NCI-H2081 treated with DMSO at 0.1 percent for 48 hours (cell line): ENCODE measurements around the gene PRTG.
"Not testable (repeated sequence)": the region's sequence is repeated elsewhere in the genome, so short reads cannot be mapped to it uniquely, and the experiment has no call there.

Source experiments
- DNase-seq: peaks from one replicate; lab custom pipeline; 2025; lab: John Stamatoyannopoulos, UW

The PRTG gene

GRCh38 chr15:55743729-55744655 is 1.0 kb upstream of the PRTG start:
- no peak for DNase-seq

- no peak for DNase-seq
Measured at GRCh38 chr15:55742498-55742926, 440 bp downstream of the PRTG start.

DNA sequence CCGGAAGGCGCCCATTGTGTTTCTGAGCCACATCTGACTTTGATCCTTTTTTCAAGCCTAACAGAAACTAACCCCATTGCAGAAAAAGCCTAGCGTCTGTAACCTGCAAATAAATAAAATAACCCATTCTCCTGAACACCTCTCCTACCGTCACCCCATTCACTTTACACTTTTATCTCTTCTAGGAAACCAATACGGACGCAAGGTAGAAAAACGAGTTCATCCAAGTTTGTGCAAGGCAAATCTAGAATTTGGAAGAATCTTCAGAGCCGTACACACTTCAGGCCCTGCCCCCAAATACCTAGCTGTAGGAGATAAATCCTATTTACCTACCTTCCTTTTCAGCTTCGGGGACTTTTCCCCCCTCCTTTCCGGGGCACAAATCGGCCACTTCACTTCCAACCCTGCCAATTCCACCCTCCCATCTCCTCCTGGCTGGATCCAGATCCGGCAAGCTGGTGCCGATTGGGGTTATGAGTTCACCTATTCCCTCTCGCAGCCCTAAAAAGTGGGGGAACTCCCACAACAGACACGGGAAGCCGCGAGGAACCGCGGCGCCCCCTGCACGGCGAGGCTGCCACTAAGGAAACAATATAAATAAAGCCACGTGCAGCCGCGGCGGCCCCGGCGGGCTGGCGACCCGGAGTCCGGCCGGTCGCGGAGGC is 987 bp downstream of the PRTG start:
- no peak for DNase-seq

DNA sequence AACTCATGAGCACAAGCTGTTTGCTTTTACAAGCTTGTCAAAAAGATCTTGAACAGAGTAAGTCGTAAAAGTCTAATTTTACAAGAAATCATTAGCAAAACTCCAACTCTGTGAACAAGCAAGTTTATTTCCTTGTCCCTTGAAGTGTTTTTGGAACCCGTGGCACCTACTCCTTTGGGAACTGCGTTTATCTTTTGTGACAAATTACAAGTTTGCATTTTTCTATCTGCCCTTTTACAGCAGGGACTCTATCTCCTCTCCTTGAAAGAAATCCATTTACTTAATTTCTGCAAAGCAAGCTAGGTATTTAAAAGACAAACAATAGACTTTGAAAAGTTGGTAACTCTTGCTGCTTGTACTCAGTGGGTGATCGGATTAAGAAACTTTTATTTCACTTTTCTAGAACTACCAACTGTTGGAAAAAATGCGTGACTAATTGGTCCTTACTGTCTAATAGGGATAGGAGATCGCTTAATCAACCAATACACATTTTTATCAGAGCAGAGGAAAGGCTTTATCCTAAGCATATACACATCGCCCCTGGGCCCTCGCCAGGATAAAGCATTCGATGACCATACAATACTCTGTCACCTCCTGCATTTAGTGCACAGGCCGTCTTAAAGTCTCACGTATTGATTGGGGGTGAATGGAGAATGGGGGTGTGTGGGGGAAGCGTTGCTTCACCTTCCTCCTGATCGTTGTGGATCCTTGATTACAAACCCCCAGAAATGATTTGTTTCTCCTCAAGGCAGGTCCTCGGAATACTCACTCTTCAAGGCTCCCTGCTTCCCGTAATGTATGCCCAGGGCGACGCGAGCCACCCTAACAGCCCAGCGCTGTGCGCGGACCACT is 1.7 kb downstream of the PRTG start:
- DNase-seq = no peak

DNA sequence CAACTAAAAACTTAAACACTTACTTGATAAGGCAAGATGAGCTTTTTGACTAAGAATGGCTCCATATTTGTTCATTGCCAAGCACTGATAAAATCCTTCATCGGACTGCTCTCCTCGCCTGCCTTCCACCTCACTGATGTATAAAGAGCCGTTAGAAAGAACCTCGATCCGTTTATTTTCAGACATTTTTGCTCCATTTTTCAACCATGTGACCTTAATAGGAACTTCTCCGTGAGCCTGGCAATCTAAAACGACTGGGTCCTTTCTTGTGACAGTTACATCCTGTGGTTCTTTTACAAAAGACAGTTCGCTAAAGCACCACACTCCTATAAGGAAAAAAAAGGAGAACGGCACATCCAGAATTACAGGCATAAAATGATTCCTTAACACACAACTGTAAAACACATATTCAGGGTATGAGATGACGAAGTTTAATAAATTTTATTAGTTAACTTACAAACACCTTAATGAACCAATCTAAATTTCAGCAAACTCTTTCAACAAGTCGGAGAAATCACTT is 2.5 kb downstream of the PRTG start:
- no peak for DNase-seq

- no peak for DNase-seq
Measured at GRCh38 chr15:55739641-55740040, 3.3 kb downstream of the PRTG start.

GRCh38 chr15:55738715-55739114 is 4.2 kb downstream of the PRTG start:
- DNase-seq = no peak

DNA sequence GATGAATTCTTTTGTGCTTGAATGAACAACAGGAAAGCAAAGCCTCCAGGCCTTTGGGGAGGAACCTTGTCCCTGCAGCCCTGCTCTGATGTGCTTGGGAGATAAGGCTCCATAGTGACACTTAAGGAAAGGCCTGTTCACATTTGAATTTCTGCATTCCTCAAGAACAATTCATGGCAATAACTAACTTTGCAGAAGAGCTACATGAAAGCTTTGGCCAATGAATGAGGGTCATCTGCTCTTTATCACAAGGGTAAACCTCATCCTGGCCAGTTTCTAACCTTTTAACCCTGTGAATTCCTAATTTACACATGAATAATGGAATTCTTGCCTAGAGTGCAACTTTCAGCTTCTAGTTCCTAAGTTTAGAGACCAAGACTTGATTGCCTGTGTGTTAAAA is 5.6 kb downstream of the PRTG start:
- DNase-seq = no peak

DNA sequence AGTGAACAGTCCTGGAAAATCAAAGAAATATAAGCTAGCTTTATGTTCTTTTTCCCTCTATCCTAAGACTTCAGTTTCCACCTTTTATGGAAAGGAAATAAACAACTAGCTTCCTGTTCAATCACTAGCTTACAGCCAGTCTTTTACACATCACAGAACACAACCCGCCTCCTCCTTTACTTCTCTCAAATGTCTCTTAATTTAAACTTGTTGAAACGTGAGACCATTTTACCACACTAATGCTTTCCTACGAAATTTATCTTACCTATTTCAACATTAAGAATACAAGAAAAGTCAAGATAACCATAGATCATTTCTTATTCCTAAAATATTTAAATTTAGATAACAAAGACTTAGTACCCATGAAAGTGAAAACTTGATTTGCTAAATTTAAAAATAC is 6.2 kb downstream of the PRTG start:
- DNase-seq = no peak

- no peak for DNase-seq
Measured at GRCh38 chr15:55734641-55735040, 8.3 kb downstream of the PRTG start.

DNA sequence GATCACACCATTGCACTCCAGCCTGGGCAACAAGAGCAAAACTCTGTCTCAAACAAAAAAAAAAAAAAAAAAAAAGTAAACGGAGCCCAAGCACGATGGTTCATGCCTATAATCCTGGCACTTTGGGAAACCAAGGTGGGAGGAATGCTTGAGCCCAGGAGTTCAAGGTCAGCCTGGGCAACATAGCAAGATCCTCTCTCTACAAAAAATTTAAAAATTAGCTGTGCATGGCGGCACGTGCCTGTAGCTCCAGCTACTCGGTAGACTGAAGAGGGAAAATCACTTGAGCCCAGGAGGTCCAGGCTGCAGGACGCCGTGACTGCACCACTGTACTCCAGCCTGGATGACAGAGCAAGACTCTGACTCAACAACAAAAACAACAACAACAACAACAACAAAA is 9.5 kb downstream of the PRTG start:
- DNase-seq = not testable (repeated sequence)

GRCh38 chr15:55721554-55722185 is 21.3 kb downstream of the PRTG start:
- no peak for DNase-seq

GRCh38 chr15:55715355-55716076 is 27.4 kb downstream of the PRTG start:
- DNase-seq = no peak

- no peak for DNase-seq
Measured at GRCh38 chr15:55714064-55714463, 28.9 kb downstream of the PRTG start.

GRCh38 chr15:55712363-55712762 is 30.6 kb downstream of the PRTG start:
- DNase-seq = no peak

DNA sequence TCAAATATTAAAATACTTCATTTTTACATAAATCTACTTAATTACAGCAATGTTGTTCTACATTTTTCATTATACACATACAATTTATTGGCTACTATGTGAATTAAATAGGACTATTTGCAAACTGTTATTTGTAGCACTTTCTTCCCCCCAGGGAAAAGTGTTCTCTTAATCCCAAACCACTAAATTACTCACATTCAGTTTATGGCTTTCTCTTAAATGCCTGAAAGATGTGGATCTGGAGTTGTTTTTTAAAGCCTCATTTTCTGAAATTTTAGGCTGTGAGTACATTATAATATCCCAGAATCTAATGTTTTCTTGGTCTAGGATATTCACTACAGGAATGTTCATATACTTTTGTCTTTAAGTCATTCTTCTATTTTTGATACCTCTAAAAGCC is 32.7 kb downstream of the PRTG start:
- no peak for DNase-seq

DNA sequence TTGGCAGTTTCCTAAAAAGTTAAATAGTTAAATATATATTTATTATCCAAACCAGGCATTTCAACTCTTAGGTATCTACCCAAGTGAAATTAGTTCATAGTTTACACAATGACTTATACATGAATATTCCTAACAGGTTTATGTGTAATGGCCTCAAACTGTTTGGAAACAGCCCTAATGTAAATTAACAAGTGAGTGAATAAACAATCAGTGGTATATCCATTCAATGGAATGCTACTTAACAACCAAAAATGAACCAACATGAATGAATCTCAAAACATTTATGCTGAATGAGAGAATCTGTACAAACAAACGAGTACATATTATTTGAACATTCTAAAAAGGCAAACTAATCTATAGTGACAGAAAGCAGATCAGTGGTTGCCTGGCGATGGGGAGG is 33.5 kb downstream of the PRTG start:
- DNase-seq = no peak

GRCh38 chr15:55708720-55709119 is 34.2 kb downstream of the PRTG start:
- DNase-seq = no peak

DNA sequence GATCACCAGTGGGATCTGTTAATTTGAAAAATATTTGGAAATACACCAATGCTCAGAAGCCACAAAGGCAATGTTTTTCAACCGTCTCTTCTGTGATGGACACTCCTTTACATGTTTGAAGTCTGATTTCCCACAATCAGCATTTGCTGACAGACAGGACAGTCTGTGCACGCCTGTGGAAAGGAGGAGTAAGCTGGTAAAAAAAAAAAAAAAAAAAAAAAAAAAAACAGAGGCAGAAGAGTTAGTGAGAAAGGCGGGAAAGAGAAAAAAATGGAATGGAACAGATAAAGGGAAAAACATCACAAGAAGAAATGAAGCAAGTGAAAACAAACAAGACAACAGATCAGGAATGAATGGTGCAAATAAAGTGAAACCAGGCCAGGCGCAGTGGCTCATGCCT is 35.0 kb downstream of the PRTG start:
- DNase-seq = no peak

GRCh38 chr15:55707518-55707917 is 35.4 kb downstream of the PRTG start:
- no peak for DNase-seq

- no peak for DNase-seq
Measured at GRCh38 chr15:55703873-55704301, 39.1 kb downstream of the PRTG start.
